Peyer's patch (tissue), 4 donors: ENCODE measurements around the gene GABRQ. TPM values are rescaled to one million over a fixed set of nuclear protein-coding genes. Genes with fewer than 3 reads are reported as not detected.

Source experiments
- DNase-seq, 3 donors: peaks; one replicate each; pipeline ENCODE4 v3.0.0-alpha.2; 2017 to 2019
- H3K27ac ChIP-seq, 4 donors: fragments of 200-600 bp; sonication (generic); one replicate each; pipeline ENCODE4 v1.5.1; 2016 to 2019
- H3K27me3 ChIP-seq, 2 donors: fragments of 200-600 bp; sonication (generic); one replicate each; pipeline ENCODE4 v1.5.1; 2019
- H3K36me3 ChIP-seq, 3 donors: fragments of 200-600 bp; sonication (generic); one replicate each; pipeline ENCODE4 v1.5.1; 2016 to 2019
- H3K4me1 ChIP-seq, 4 donors: fragments of 200-600 bp; sonication (generic); one replicate each; pipeline ENCODE4 v1.5.1; 2016 to 2019
- H3K4me3 ChIP-seq, 4 donors: fragments of 200-600 bp; sonication (generic); 1 replicate in 3 of 4; 2 replicates in 1 of 4; pipeline ENCODE4 v1.5.1; 2016 to 2019; ENCODE audit warnings: mild to moderate bottlenecking in 1 of 4
- H3K9me3 ChIP-seq, 4 donors: fragments of 200-600 bp; sonication (generic); one replicate each; pipeline ENCODE4 v1.5.1; 2016 to 2019; ENCODE audit warnings: mild to moderate bottlenecking in 1 of 4
- POLR2A ChIP-seq, 2 donors: fragments of 450-650 bp; IDR thresholded peaks; one replicate each; pipeline ENCODE4 v1.5.1; 2017; ENCODE audit warnings: antibody characterized with exemption in 2 of 2, mild to moderate bottlenecking in 2 of 2, moderate library complexity in 2 of 2
- total RNA-seq, 4 donors: library from RNA; depleted of rRNA; stranded (reverse); fragments of >200 nt; gene quantifications; one replicate each; pipeline ENCODE4 v1.1.0, GENCODE V29; 2016
- TF ChIP-seq, protein P1 (sequence below), 6 experiments: fragments of 450-650 bp in 4 of 6; fragments of 200-600 bp in 2 of 6; sonication (generic) in 1 of 6; IDR thresholded peaks; one replicate each; pipeline ENCODE4 v1.5.1; 2017 to 2019; ENCODE audit warnings: antibody characterized with exemption in 6 of 6, mild to moderate bottlenecking in 3 of 6, moderate library complexity in 1 of 6

GABRQ gene
- total RNA-seq, 4 donors from 2014 or later, result not detected

DNA sequence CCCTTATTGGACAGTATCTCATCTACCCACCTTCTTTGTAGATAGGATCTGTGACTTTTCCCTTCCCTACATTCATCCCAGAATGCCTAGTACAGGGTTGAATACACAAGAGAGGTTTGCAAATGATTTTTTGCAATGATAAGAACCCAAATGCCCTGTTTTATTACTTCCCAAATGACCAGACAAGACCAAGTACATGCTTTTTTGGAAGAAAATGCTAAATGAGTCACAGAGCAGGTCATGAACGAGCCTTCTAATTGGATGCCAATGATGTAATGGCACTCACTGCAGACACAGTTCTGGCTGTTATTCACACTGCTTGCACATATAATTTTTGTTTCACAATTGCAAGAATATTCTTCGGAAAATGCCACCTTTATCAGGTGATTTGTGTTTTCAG is 17.8 kb upstream of the GABRQ start:
- TF ChIP-seq, protein P1, sequence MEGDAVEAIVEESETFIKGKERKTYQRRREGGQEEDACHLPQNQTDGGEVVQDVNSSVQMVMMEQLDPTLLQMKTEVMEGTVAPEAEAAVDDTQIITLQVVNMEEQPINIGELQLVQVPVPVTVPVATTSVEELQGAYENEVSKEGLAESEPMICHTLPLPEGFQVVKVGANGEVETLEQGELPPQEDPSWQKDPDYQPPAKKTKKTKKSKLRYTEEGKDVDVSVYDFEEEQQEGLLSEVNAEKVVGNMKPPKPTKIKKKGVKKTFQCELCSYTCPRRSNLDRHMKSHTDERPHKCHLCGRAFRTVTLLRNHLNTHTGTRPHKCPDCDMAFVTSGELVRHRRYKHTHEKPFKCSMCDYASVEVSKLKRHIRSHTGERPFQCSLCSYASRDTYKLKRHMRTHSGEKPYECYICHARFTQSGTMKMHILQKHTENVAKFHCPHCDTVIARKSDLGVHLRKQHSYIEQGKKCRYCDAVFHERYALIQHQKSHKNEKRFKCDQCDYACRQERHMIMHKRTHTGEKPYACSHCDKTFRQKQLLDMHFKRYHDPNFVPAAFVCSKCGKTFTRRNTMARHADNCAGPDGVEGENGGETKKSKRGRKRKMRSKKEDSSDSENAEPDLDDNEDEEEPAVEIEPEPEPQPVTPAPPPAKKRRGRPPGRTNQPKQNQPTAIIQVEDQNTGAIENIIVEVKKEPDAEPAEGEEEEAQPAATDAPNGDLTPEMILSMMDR (IDR thresholded peaks at IDR 0.05), result no peak
- no peak for TF ChIP-seq POLR2A (IDR thresholded peaks at IDR 0.05)
- no peak for DNase-seq
- no peaks in the 10 kb centered on the region for H3K36me3 ChIP-seq

DNA sequence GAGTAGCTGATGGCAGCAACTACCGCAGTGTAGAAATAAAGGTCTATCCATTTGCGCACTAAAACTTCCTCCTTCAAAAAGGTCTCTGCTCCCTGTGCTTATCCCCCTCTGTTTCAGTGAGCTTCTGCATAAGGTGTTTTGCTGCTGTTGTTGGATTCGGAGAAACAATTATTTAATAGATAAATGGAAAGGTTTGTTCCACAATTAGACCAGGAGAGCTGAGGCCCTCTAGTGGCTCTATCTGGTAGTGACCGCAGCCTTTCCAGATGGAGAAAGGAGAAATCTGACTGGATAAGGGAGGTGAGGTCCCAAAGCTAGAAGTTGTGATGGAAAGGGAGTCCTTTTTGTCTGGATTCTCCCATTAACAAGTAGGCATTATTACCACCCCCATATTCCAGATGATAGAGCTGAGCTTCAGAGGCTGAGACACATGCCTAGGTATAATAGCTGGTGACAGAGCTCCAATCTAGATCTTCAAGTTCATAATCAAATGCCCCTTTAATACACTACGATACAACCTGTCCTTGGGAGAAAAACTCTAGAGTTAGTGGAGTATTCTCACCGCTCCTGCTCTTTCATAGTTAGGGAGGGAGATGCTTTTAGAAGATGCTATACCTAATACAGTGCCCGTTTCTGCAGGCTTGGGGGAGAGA is 5.1 kb upstream of the GABRQ start:
- TF ChIP-seq POLR2A (IDR thresholded peaks at IDR 0.05), result no peak
- TF ChIP-seq, protein P1 (IDR thresholded peaks at IDR 0.05), result peak; percentile 30 to 72 (median 60)
- Histone ChIP-seq H3K36me3 (no peaks in the 10 kb centered on the region), H3K9me3 (no peaks in the 10 kb centered on the region), H3K27ac (no peak overlapping the region), H3K4me3 (no peak overlapping the region), H3K4me1 (no peaks in the 10 kb centered on the region), H3K27me3 (no peaks in the 10 kb centered on the region)
- peak in 2 of 3 donors; percentile 24 to 68 for DNase-seq

More for the DNA sequence above, 17.8 kb upstream of the GABRQ start:
- no peak overlapping the region for H3K4me3 ChIP-seq
- no peaks in the 10 kb centered on the region for H3K9me3 ChIP-seq
- H3K4me1 ChIP-seq, result no peaks in the 10 kb centered on the region
- H3K27ac ChIP-seq, result no peak overlapping the region
- H3K27me3 ChIP-seq, result no peaks in the 10 kb centered on the region

DNA sequence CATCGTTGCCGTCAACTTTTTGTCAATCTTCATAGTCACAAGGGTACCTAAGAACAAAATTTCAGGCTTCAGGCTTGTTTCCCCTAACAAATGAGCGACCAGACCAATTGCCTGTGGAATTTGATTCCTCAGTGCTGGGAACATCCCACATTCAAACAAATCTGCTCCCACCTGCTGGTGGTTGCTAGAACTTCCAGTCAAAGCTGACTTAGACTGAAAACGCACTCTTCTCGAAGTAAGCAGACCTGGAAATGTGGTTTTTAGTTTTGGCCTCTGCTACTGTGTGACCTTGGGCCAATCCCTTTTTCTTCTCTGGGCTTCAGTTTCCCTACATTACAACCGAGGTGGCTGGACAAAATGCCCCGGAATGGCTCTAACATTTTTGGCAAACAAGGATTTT is 1.8 kb upstream of the GABRQ start:
- H3K27me3 ChIP-seq, result no peaks in the 10 kb centered on the region
- no peak overlapping the region for H3K4me3 ChIP-seq
- TF ChIP-seq, protein P1 (IDR thresholded peaks at IDR 0.05), result peak in 4 of 6 experiments; percentile 13 to 48 (median 47)
- no peak for TF ChIP-seq POLR2A (IDR thresholded peaks at IDR 0.05)
- no peak for DNase-seq
- H3K9me3 ChIP-seq, result no peaks in the 10 kb centered on the region
- no peak overlapping the region for H3K27ac ChIP-seq
- no peaks in the 10 kb centered on the region for H3K4me1 ChIP-seq
- no peaks in the 10 kb centered on the region for H3K36me3 ChIP-seq

DNA sequence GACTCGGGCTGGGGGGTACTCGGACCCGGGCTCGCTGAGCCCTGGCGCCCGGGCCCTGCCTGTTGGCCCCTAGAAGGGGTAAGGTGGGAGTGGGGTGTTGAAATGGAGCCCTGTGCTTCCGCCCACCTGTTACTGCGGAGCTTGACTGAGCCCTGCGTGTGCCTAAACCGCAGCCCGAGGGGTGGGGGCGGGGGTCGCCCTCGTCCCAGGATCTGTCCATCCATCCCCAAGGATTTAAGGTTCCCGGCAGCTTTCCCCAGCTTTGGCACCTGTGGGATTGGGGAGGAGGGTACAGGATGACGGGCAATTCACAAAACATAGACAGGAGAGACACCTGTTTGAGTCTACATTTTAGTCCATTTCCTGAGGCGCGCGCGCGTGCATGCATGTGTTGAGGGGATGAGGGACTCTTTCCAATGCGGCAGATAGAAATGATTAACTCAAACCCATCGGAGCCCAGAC is 779 bp downstream of the GABRQ start:
- Histone ChIP-seq H3K4me3 (no peak overlapping the region), H3K27ac (no peak overlapping the region), H3K4me1 (no peaks in the 10 kb centered on the region), H3K27me3 (no peaks in the 10 kb centered on the region), H3K9me3 (no peaks in the 10 kb centered on the region), H3K36me3 (no peaks in the 10 kb centered on the region)
- DNase-seq, result no peak
- TF ChIP-seq, protein P1 (IDR thresholded peaks at IDR 0.05), result no peak
- TF ChIP-seq POLR2A (IDR thresholded peaks at IDR 0.05), result no peak

DNA sequence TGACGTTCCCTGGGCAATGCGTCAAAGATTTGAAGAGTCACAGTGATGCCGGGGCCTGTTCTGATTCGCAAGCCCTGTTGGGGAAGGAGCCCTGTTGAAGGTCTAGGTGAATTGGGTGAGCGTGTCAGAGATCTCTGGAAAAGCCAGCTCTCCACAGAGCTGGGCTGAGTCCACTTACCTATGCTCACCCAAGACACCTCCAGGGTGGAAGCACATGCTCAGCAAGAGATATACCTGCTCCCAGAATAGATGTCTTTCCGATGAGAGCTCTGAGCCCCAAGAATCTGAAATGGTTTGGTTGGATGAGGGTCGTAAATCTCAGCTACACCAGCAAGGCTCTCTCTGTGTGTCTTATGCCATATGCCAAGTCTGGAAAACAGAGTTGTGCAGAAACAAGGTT is 1.7 kb downstream of the GABRQ start:
- no peak for DNase-seq
- Histone ChIP-seq H3K9me3 (no peaks in the 10 kb centered on the region), H3K27me3 (no peaks in the 10 kb centered on the region), H3K36me3 (no peaks in the 10 kb centered on the region), H3K27ac (no peak overlapping the region), H3K4me1 (no peaks in the 10 kb centered on the region), H3K4me3 (no peak overlapping the region)
- TF ChIP-seq, protein P1 (IDR thresholded peaks at IDR 0.05), result no peak
- no peak for TF ChIP-seq POLR2A (IDR thresholded peaks at IDR 0.05)
